Fibroblast of mammary gland (primary cell): ENCODE measurements around the gene JRKL.
A peak's percentile ranks its signal among the peaks of the same experiment; 100 is the strongest.

Source experiments
- DNase-seq: peaks from one replicate; pipeline ENCODE4 v3.0.0-alpha.2; 2010; ENCODE audit warnings: low read depth
- H3K4me3 ChIP-seq: 2 replicates; pipeline ENCODE4 v1.5.1; 2011; ENCODE audit warnings: low read depth, mild to moderate bottlenecking, low read length, moderate library complexity; ENCODE audit not compliant: control insufficient read depth
- TF ChIP-seq, protein P1 (sequence below): conservative IDR thresholded peaks from 2 replicates; pipeline ENCODE4 v1.5.1; 2011; ENCODE audit warnings: low read depth, low read length, inconsistent platforms; ENCODE audit not compliant: control insufficient read depth, insufficient read depth

Gene JRKL

DNA sequence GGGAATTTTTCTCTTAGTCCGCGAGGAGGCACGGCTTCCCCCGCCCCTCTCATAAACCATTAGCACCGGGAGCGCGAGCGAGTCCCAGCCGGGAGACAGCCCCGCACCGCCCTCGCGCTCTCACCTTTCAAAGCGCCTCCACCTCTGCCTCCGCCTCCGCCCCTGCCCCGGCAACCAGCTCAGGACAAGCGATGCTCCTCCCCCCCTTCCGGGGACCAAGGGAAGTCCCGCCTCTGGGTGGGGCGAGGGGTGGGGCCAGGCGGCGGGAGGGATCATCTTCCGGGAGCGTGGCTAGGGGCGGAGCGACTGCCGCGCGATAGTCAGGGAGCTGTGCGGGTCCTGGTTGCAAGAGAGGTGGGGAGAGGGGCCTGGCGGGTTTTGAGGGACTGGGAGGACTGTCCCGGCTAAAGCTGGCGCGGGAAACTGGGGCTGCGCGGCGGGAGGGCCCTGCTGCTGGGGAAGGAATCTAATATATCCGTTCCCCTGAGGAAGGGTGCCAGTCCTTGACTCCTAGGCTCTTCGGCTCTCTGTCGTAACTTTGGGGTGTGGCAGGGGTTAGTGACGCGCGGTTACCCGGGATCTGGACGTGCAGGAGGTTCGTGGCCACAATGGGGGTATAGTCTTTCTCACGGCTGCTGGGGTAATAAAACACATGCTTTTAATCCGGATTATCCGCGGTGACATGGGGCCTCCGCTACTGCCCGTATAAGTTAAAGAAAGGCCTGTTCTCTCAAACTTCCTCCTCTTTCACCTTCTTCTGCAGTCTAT lies at the start of gene JRKL, which contains the start of gene CCDC82:
Gene JRKL, plus strand, starts transcription at position 294 of the 768 bp plus-strand sequence. CDS start 637 bp downstream, outside the sequence.
Gene CCDC82, minus strand, starts transcription at position 193 of the 768 bp plus-strand sequence. CDS start 5,165 bp downstream, outside the sequence.
- peak within 1 kb of the TSS; percentile 90 for H3K4me3 ChIP-seq
- DNase-seq, result peak; percentile 91
- TF ChIP-seq, protein P1, sequence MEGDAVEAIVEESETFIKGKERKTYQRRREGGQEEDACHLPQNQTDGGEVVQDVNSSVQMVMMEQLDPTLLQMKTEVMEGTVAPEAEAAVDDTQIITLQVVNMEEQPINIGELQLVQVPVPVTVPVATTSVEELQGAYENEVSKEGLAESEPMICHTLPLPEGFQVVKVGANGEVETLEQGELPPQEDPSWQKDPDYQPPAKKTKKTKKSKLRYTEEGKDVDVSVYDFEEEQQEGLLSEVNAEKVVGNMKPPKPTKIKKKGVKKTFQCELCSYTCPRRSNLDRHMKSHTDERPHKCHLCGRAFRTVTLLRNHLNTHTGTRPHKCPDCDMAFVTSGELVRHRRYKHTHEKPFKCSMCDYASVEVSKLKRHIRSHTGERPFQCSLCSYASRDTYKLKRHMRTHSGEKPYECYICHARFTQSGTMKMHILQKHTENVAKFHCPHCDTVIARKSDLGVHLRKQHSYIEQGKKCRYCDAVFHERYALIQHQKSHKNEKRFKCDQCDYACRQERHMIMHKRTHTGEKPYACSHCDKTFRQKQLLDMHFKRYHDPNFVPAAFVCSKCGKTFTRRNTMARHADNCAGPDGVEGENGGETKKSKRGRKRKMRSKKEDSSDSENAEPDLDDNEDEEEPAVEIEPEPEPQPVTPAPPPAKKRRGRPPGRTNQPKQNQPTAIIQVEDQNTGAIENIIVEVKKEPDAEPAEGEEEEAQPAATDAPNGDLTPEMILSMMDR, result no peak

DNA sequence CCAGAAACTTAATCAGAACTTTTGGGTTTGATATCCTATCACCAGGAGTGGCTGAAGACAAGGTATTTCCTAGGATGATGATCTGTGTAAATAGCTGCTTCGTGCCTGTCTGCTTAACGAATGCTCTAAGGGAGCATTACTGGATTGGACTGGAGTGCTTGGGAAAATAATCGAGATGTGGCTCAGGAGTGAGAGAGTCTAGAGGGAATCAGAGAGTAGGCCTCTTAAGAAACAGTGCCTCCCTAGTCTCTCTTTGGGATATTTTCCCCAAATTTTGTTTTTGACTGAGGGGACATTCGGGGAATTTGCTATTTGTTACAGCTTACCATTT lies 49.3 kb upstream of the JRKL start:
- TF ChIP-seq, protein P1, result no peak
- H3K4me3 ChIP-seq, result peak overlapping the region; percentile 96

DNA sequence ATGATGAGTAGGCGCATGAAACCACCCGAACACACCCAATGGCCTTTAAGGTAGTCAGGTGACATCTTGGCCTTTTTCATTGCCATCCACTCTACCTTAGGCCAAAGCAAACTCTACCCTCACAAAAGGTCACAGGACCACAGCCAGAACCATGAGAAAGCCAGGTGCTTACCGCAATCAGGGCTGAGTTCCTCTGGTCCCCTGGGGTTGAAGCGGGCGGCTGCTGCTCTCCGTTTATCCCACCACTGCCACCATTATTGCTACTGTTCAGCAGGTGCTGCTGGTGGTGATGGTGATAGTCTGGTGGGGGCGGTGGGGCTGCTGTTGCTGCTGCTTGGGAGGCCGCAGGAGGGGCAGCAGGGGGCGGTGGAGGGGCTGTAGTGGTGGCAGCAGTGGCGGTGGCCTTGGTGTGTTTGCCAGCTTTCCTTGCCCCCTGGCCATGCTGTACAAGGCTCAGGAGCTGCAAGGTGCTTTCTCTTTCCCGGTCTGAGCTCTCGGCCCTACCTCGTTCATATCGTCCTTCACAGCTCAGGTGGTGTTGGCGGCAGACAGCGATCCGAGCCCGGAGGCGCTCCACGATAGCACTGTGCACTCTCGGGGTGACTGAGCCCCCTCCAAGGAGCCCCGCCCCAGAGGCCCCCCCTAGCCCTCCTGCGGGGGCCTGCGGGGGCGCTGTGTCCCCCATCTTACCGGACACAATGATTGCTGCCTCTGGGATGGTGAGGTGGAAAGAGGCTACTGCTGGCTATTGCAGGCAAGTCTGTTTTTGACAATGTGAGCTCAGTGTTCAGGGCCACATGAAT lies 48.4 kb upstream of the JRKL start:
- H3K4me3 ChIP-seq, result peak overlapping the region; percentile 96
- DNase-seq, result peak; percentile 58
- TF ChIP-seq, protein P1, result peak; percentile 41

More for the DNA sequence above, 49.3 kb upstream of the JRKL start:
- peak; percentile 62 for DNase-seq

DNA sequence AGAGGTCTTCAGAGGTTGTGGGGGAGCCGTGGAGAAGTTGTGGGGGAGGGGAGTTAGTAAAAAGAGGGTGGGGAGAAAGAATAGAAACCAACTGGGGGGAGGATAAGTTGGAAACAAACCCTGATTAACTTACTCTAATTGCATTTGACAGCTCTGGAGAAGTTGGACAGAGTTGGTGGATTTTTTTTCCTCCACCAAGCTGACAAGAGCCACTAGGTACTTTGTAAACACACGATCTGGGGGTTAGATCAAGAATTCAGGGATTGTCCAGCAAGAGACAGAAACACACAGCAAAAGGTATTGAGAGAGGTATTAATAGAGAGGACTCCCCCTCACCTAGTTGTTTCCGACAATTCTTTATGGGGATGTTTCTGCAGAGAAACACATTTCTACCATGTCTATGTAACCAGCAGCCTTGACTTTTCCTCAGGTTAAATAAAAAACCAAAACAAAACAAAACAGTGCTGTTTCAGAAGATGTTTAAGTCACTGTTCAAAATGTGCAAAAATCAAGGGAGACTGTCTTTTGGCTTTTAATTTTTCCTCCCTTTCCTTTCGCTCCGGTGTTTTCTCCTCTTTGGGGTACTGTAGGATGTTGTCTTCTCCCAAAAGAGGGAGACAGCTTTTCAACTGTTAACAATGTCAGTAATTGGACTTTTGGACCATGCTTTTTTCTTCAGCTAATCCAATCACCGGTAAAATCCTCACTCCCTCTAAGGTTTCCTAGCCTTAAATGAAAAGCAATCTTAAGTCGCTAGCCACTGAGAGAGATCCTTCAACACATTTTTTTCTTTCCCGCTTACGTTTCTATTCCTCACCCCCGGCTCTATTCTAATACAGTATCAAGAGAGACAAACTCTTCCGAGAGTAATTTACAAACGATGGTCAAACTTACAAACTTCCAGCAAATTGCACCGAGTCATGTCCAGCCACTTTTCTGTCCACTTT lies 47.5 kb upstream of the JRKL start:
- TF ChIP-seq, protein P1, result no peak

DNA sequence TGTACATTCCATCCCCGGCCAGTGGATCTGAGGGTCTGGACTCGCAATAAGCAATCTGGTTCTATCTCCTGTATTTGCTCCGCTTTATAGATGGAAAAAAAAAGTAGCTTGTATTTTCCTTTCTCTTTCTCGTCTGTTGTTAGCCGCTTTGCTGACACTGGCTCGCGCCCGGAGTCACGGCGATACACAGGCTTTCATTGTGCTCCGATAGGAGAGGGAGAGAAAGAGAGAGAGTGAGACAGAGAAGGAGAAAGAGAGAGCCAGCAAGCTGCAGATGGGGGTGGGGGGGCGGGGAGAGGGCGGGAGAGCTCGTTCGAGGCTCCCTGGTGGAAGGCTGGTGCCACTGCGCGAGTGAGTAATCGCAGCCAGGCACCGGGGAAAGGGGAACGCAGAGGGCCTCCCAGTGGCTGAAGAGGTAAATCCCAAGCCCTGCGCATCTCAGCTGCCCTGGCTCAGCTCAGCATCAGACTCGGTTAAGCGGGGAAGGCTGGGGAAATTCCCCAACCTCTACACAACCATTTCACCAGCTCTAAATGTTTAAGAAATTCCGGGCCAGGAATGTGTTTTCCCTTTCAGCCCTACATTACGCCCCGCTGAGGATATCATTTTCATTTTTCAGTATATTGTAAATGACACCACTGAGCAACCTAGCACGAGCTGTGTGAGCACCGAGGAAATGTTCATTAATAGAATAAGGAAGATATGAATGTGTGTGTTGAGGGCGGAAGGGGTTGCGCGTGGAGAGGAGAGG lies 46.7 kb upstream of the JRKL start, which contains the start of gene MAML2:
Gene MAML2, minus strand, starts transcription at position 235 of the 751 bp plus-strand sequence. CDS start 1,300 bp downstream, outside the sequence.
- H3K4me3 ChIP-seq, result peak within 1 kb of the TSS; percentile 96
- TF ChIP-seq, protein P1, result peak; percentile 90
- DNase-seq, result peak; percentile 92

More for the DNA sequence above, 47.5 kb upstream of the JRKL start:
- peak overlapping the region; percentile 96 for H3K4me3 ChIP-seq
- DNase-seq, result no peak

DNA sequence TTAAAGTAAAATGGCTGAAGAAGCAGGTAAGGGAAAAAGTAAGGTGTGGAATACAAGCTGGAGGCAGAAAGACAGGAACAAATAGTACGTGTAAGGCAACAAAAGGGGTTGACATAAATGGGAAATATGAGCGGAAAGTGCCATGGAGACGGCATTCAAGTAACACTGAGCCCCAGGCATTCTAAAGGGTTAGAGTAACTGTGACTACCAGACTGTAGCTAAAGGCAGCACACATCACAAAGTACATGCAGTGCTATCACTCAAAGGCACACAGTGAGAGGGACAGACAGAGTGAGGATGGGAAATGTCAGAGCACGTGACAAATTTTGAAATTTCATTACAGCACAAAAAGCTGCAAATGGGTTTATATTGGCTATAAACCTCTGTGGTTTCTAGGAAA lies 33.0 kb upstream of the JRKL start:
- TF ChIP-seq, protein P1, result no peak
- no peak overlapping the region for H3K4me3 ChIP-seq
- no peak for DNase-seq
